Measurements from ENCODE around the gene ELAVL2. TPM values are rescaled to one million over a fixed set of nuclear protein-coding genes. Genes with fewer than 3 reads are reported as not detected.

ELAVL2 gene
- total RNA-seq, 1 donor from 2014 or later: 0.23 TPM

- DNase-seq (ENCODE audit: low spot score): no peak
These were observed 4.5 kb downstream of the ELAVL2 start for GRCh38 chr9:23821375-23822181.

GRCh38 chr9:23820451-23821374 is 5.3 kb downstream of the ELAVL2 start:
- DNase-seq (ENCODE audit: low spot score): no peak

GRCh38 chr9:23819403-23819802 is 6.6 kb downstream of the ELAVL2 start:
- DNase-seq (ENCODE audit: low spot score): no peak

GRCh38 chr9:23814243-23814642 is 11.8 kb downstream of the ELAVL2 start:
- DNase-seq (ENCODE audit: low spot score): no peak

GRCh38 chr9:23812673-23813072 is 13.4 kb downstream of the ELAVL2 start:
- no peak for DNase-seq (ENCODE audit: low spot score)

GRCh38 chr9:23811633-23812032 is 14.4 kb downstream of the ELAVL2 start:
- no peak for DNase-seq (ENCODE audit: low spot score)

- DNase-seq (ENCODE audit: low spot score): no peak
These were observed 22.8 kb downstream of the ELAVL2 start for GRCh38 chr9:23803216-23803615.

GRCh38 chr9:23801523-23801922 is 24.5 kb downstream of the ELAVL2 start:
- DNase-seq (ENCODE audit: low spot score): no peak

GRCh38 chr9:23799521-23799920 is 26.5 kb downstream of the ELAVL2 start:
- DNase-seq (ENCODE audit: low spot score): no peak

- DNase-seq (ENCODE audit: low spot score): no peak
These were observed 27.7 kb downstream of the ELAVL2 start for GRCh38 chr9:23798325-23798724.

GRCh38 chr9:23796209-23796608 is 29.8 kb downstream of the ELAVL2 start:
- no peak for DNase-seq (ENCODE audit: low spot score)

GRCh38 chr9:23790351-23791260 is 35.4 kb downstream of the ELAVL2 start:
- no peak for DNase-seq (ENCODE audit: low spot score)

- DNase-seq (ENCODE audit: low spot score): no peak
These were observed 36.3 kb downstream of the ELAVL2 start for GRCh38 chr9:23789529-23790254.

GRCh38 chr9:23784962-23785361 is 41.1 kb downstream of the ELAVL2 start:
- no peak for DNase-seq (ENCODE audit: low spot score)

GRCh38 chr9:23783509-23783908 is 42.5 kb downstream of the ELAVL2 start:
- no peak for DNase-seq (ENCODE audit: low spot score)

GRCh38 chr9:23779220-23779619 is 46.8 kb downstream of the ELAVL2 start:
- no peak for DNase-seq (ENCODE audit: low spot score)

- DNase-seq (ENCODE audit: low spot score): no peak
These were observed 48.7 kb downstream of the ELAVL2 start for GRCh38 chr9:23777328-23777727.

GRCh38 chr9:23775549-23775948 is 50.5 kb downstream of the ELAVL2 start:
- DNase-seq (ENCODE audit: low spot score): no peak

- no peak for DNase-seq (ENCODE audit: low spot score)
These were observed 51.8 kb downstream of the ELAVL2 start for GRCh38 chr9:23774266-23774665.

- DNase-seq (ENCODE audit: low spot score): no peak
These were observed 53.7 kb downstream of the ELAVL2 start for GRCh38 chr9:23772385-23772783.

All from mucosa of gallbladder (tissue), 1 donor.